CD4-positive, alpha-beta T cell treated with Interferon gamma for 1 hour (primary cell): ENCODE results near the gene STK32A.
"Not testable (repeated sequence)": the region's sequence is repeated elsewhere in the genome, so short reads cannot be mapped to it uniquely, and the experiment has no call there.

Experiments
- DNase-seq: peaks from one replicate; pipeline ENCODE4 v3.0.0-alpha.2; 2020

The STK32A gene

DNA sequence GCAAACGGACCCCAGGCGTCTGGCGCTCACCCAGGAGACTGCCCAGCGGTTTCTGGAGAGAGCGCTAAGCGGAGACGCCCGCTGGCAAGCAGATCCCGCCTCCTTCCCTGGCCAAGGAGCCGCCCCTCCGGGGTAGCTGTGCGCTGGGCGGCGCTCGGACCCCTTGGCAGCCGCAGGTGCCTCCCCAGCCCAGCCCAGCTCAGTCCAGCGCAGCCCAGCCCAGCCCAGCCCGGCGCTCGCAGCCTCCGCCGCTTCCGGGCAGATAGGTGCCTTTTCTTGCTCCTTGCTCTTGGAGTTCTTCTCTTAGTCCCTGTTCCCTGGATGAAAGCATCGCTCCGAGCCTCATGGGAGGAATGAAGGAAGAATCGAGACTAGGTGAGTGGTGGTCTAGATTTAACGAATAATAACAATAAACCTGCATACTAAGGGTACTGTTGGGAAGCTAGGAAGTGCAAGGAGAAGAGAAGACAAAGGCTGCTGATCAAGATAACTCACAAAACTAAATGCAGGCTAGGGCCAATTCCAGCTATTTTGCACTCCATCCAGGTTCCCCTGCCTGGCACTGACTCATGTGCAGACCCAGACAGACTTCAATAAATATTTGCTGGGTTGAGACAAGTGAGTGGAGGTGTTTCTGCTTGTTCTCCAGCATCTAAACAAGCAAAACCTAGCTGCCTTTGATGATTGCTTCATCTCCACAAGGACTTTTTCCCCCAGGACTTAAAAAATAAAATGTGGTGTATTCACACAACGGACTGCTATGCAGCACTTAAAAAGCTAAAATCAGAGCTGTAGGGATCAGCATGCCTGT, at the start of gene STK32A:
STK32A (plus strand) TSS at position 202 of the 811 bp plus-strand sequence. CDS start 4,609 bp downstream, outside the sequence.
- DNase-seq = no peak

DNA sequence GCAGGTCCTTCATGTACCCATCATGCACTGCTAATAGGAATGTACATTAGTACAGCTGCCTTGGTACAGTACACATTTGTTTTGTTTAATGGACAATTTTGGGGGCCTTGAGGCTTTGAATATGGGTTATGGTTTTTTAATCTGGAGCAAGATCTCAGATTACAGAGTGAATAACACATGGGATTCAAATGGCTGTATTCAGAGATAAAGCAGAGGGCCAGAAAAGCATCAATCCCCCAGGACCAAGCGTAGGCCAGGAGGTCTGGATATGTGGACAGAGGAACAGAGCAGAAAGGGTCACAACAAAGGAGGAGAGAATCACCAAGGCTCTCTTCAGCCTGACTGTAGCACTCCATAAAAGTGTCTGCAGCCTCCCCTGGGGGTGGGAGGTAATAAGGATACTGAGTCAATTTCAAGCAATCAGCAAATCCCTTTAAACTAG, 47.7 kb upstream of the STK32A start:
- DNase-seq = no peak

DNA sequence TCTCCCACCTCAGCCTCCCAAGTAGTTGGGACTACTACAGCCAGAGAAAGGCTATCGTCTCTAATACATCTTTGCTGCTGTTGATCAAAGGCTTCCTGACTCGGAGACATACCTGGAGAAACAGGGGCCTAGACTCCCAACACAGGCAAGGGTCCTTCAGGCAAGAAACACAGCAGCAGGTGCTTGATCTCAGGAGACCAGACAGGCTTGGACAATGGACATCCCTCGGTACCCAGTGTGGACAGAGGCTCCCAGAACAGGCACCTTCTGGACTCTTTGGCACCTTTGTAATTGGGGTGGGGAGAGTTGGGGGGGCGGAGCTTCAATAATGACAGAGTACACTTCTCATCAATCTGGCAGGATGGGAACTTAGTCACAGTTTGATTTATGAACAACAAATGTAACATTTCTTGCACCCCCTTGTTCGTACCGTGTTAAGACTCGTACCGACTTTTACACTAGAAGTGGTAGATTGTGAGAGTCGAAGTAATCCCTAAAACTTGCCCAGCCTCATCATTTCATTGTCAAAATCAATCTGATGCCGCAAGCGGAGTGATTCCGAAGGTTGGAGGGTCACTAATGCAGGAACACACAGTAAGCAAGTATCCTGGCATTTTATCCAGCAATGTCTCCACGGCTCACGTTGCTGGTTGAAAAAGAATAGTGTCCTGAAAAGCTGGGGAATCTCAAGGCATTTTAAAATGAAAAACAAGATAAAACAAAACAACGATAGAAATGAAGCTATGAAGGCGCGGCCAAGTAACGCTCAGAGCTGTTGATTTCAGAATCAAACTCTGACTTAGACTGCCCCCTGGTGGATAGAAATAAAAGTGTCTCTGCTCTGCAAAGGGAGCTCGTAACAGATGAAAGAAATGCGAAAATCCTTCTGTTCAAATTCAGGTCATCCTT, 46.4 kb upstream of the STK32A start:
- DNase-seq = no peak

- no peak for DNase-seq
Measured at GRCh38 chr5:147189109-147189424, 45.8 kb upstream of the STK32A start.

- no peak for DNase-seq
Measured at GRCh38 chr5:147190331-147190730, 44.5 kb upstream of the STK32A start.

DNA sequence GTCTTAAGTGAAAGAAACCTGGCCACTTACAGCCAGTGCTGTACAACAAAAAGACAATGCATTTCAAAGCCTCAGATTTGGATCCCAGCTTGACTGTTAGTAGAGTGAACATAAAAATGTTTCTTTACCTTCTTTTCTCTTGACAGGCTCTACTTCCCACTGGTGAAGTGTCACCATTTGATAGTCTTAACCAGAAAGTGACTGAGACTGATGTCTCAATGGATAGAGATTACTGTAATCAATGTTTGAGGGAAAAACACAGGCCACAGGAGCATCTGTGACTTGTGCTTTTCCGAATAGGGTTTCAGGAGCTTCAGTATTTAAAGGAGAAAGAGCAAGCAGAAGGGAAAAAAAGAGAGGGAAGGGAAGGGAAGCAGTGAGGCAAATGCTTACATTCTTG, 41.7 kb upstream of the STK32A start:
- no peak for DNase-seq

GRCh38 chr5:147200004-147200403, 34.8 kb upstream of the STK32A start:
- DNase-seq = no peak

DNA sequence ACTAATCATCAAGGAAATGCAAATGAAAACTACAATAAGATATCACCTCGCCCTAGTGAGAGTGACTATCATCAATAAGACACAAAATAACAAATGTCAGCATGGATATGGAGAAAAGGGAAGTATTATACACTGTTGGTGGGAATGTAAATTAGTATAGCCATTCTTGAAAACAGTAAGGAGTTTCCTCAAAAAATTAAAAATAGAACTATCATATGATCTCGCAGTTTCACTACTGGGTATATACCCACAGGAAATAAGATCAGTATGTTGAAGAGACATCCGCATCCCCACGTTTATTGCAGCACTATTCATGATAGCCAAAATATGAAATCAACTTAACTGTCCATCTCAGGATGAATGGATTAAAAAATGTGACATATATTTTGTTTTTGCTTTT, 31.6 kb upstream of the STK32A start:
- no peak for DNase-seq

DNA sequence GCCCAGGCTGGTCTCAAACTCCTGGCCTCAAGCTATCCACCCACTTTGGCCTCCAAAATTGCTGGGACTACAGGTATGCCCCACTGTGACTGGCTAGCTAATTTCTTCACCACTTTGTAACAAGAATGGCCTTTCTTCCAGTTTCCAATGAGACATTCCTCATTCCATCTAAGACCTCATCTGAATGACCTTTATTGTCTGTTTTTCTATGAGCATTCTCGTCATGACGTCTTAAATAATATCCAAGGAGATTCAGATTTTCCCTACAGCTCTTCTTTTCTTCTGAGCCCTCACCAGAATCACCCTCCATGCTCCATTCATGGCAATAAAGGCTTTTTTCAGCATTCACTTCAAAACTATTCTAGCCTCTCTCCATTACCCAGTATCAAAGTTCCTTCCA, 30.2 kb upstream of the STK32A start:
- no peak for DNase-seq

- no peak for DNase-seq
Measured at GRCh38 chr5:147208134-147208533, 26.7 kb upstream of the STK32A start.

DNA sequence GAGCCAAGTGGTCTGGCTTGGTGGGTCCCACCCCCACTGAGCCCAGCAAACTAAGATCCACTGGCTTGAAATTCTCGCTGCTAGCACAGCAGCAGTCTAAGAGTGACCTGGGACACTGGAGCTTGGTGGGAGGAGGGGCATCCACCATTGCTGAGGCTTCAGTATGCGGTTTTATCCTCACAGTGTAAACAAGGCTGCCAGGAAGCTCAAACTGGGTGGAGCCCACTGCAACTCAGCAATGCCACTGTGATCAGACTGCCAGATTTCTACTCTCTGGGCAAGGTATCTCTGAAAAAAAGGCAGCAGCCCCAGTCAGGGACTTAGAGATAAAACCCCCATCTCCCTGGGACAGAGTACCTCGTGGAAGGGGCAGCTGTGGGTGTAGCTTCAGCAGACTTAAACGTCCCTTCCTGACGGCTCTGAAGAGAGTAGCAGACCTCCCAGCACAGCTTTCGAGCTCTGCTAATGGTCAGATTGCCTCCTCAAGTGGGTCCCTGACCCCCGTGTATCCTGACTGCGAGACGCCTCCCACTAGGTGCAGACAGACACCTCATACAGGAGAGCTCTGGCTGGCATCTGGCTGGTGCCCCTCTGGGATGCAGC, 18.2 kb upstream of the STK32A start:
- DNase-seq = no peak

GRCh38 chr5:147223343-147223742, 11.5 kb upstream of the STK32A start:
- no peak for DNase-seq

DNA sequence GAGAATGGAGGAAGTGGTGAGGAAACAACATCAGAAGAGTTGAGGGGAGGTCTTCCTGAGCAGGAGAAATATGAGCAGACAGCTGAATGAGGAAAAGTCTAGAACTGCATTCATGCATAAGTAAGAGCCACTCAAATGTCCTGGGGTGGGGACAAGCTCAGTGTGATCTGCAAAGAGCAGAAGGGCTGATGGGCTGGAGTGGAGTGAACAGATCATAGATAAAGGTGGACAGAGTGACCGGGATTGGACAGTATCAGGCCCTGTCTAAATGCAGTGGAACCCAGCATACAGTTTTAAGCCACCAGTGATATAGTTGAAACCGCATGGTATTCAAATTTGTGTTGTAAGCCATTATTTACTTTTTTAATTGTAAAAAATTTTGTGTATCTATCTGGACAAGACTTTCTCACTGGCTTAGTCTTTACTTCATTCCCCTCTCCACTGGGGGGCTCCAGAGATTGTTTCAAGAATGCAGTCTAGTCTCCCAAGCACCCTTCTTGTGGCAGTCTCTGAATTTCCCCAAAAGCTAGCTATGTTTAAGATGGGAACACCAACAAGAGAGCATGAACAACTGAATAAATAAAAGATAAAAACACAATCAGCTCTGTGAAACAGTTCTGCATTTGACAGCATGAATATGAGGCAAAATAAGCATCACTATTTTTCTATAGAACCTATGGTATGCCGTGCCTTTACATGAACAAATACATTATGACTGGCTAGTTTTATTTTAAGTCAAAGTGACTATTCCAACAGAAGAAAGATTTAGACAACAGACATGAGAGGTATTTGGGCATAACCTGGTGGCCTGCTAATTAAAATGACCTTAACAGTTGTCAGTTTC, 10.7 kb upstream of the STK32A start:
- DNase-seq = no peak

- no peak for DNase-seq
Measured at GRCh38 chr5:147225938-147226337, 8.9 kb upstream of the STK32A start.

- no peak for DNase-seq
Measured at GRCh38 chr5:147226512-147226911, 8.3 kb upstream of the STK32A start.

- no peak for DNase-seq
Measured at GRCh38 chr5:147234239-147234824, 494 bp upstream of the STK32A start.

GRCh38 chr5:147240266-147240985, 5.6 kb downstream of the STK32A start:
- no peak for DNase-seq

DNA sequence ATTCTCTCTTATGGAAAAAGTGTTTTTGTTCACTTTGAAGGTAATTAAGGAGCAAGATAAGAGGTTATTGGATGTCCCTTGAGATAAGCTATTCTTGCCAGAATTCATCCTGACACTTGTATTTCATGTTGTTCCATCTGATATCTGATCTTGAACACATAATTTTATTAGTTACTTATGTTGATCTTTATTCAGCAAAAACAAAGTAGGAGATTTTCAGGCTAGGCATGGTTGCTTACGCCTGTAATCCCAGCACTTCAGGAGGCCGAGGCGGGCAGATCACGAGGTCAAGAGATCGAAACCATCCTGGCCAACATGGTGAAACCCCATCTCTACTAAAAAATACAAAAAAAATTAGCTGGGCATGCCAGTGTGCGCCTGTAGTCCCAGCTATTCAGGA, 8.4 kb downstream of the STK32A start:
- DNase-seq = not testable (repeated sequence)

- DNase-seq = no peak
Measured at GRCh38 chr5:147245381-147246165, 10.7 kb downstream of the STK32A start.

DNA sequence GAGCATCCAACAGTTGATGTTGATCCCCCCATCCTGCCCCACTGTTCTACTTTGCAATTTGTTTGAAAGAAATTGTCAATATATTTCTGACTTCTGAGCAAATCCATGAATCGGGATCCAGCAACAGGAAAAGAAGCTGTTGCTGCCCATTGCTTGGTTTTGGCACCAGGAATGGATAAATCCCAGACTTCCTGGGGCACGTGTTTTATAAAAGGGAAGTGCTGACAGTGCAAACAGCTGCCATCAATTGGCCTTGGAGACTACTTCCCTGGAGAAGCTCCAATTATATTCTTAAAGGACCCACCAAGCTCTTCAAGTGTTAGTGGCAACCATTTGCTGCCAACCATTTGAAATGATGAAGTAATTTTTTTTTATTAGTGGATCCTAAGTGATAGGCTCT, 13.7 kb downstream of the STK32A start:
- DNase-seq = no peak

GRCh38 chr5:147259837-147260236, 25.0 kb downstream of the STK32A start:
- no peak for DNase-seq
